SK-N-SH treated with all-trans-retinoic acid at 6 μM for 48 hours (cell line): ENCODE data around the gene FAM153A.
"Not testable (repeated sequence)": the region's sequence is repeated elsewhere in the genome, so short reads cannot be mapped to it uniquely, and the experiment has no call there.

Experiments
- CSDC2 ChIP-seq: fragments of 250-450 bp; sonication (Bioruptor Pico); IDR thresholded peaks from 2 replicates; pipeline ENCODE4 v1.5.0; 2020; ENCODE audit warnings: mild to moderate bottlenecking, moderate library complexity
- ZC3H10 ChIP-seq: fragments of 250-450 bp; sonication (Bioruptor Pico); IDR thresholded peaks from 2 replicates; pipeline ENCODE4 v1.5.1; 2021; ENCODE audit warnings: mild to moderate bottlenecking, moderate library complexity
- ZFP3 ChIP-seq: fragments of 250-450 bp; sonication (Bioruptor Pico); IDR thresholded peaks from 2 replicates; pipeline ENCODE4 v1.5.0; 2020; ENCODE audit warnings: mild to moderate bottlenecking, moderate library complexity
- TF ChIP-seq, protein P1 (sequence below): fragments of 250-450 bp; sonication (Bioruptor Pico); IDR thresholded peaks from 2 replicates; pipeline ENCODE4 v1.8.0; 2020; ENCODE audit warnings: mild to moderate bottlenecking, moderate library complexity, borderline replicate concordance

DNA sequence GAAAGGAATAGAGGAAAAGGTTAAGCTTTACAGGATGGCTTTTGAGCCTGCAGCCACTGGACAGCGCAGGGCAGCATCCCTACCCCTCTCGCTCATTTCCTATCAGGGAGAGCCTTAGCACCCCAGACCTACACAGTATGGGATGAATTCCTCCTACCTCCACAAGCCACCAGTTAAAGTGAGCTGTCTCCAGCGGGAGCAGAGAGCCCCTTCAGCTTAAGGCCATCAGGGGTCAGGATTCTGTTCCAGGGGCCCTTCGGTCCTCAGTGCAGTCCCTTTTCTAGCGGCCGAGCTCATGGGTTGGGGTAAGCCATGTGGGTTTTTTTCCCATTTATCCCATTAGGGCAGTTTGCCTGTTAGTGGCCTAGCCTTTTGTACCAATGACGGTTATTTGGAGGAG is 89.7 kb downstream of the FAM153A start:
- TF ChIP-seq ZFP3, CSDC2, ZC3H10 (CRISPR knock-in tag): not testable (repeated sequence)
- TF ChIP-seq, protein P1, sequence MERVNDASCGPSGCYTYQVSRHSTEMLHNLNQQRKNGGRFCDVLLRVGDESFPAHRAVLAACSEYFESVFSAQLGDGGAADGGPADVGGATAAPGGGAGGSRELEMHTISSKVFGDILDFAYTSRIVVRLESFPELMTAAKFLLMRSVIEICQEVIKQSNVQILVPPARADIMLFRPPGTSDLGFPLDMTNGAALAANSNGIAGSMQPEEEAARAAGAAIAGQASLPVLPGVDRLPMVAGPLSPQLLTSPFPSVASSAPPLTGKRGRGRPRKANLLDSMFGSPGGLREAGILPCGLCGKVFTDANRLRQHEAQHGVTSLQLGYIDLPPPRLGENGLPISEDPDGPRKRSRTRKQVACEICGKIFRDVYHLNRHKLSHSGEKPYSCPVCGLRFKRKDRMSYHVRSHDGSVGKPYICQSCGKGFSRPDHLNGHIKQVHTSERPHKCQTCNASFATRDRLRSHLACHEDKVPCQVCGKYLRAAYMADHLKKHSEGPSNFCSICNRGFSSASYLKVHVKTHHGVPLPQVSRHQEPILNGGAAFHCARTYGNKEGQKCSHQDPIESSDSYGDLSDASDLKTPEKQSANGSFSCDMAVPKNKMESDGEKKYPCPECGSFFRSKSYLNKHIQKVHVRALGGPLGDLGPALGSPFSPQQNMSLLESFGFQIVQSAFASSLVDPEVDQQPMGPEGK = not testable (repeated sequence)
